ENCODE data around the gene MLH3. TPM values are rescaled to one million over a fixed set of nuclear protein-coding genes. Genes with fewer than 3 reads are reported as not detected.

MLH3 gene
- total RNA-seq, 1 experiment from 2014 or later: 23.0 TPM

DNA sequence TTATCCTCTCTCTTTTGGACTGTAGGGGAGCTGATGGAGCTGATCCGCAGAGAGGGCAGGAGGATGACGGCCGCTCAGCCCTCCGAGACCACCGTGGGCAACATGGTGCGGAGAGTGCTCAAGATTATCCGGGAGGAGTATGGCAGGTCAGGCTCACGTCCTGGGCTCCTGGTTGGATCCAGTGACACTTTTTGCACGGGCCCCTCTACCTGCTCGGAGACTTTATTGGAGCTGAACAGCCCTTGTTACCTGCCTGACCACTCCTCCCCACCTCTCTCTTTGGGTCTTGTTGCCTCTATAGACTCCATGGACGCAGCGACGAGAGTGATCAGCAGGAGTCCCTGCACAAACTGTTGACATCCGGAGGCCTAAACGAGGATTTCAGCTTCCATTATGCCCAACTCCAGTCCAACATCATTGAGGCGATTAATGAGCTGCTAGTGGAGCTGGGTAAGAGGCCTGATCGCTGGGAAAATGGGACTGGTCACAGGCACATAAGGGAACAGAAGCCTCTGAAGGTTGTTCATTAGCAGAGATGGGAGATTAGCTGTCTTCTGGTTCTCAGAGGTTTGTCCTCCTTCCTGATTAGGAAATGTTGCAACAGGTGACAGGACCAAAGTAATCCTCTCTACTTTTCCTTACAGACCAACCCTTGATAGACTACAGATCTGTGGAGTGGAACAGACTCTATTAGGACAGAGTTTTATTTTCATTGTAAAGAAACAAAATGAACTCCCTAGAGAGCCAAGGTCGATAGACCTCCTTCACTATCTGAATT lies 47.8 kb downstream of the MLH3 start:
- Histone ChIP-seq H3K79me2 (ENCODE audit: insufficient read depth, low read length) (peaks cover 6% of the 10 kb centered on the region; the same call in 1 of the 2 replicates), H4K20me1 (ENCODE audit: control insufficient read depth, insufficient read depth, insufficient read length) (no peaks in the 10 kb centered on the region), H2AK5ac (ENCODE audit: insufficient read length, low read length) (no peak overlapping the region), H4K8ac (replicated peaks; ENCODE audit: insufficient read length, low read depth, low read length) (no peak overlapping the region), H2BK20ac (ENCODE audit: low read depth, low read length, poor library complexity, severe bottlenecking) (no peak overlapping the region), H3K18ac (ENCODE audit: insufficient read length, low read depth, low read length) (no peak overlapping the region), H3K14ac (ENCODE audit: insufficient read depth, low read length) (peak overlapping the region; percentile 67), H3K56ac (ENCODE audit: insufficient read length, low read depth, low read length) (no peak overlapping the region), H3K9ac (ENCODE audit: extremely low read depth, insufficient read length, low read length) (peak overlapping the region; percentile 88), H3K9me3 (ENCODE audit: control insufficient read depth, low read depth, low read length) (no peaks in the 10 kb centered on the region), H3T11ph (ENCODE audit: low read length) (no peak overlapping the region), H3K4ac (ENCODE audit: low read depth, low read length) (no peak overlapping the region), H3K4me2 (ENCODE audit: insufficient read depth, insufficient read length, low read length) (peak overlapping the region; percentile 100), H4K5ac (ENCODE audit: insufficient read length, low read depth, low read length) (no peak overlapping the region), H2BK12ac (ENCODE audit: insufficient read length, low read depth, low read length) (no peak overlapping the region), H2BK5ac (ENCODE audit: insufficient read length, low read length) (no peak overlapping the region), H2BK15ac (ENCODE audit: low read depth, low read length) (no peak overlapping the region), H3K27me3 (ENCODE audit: insufficient read depth, low read length) (no peaks in the 10 kb centered on the region), H3K23ac (ENCODE audit: insufficient read length, low read depth, low read length) (no peak overlapping the region), H2AFZ (ENCODE audit: low read length) (no peak overlapping the region), H3K23me2 (ENCODE audit: insufficient read length, low read depth, low read length, poor library complexity, severe bottlenecking) (peaks cover 12% of the 10 kb centered on the region), H4K91ac (ENCODE audit: insufficient read length, low read depth, low read length) (no peak overlapping the region), H3K27ac (ENCODE audit: insufficient read length, low read depth, low read length) (no peak overlapping the region), H3K79me1 (ENCODE audit: insufficient read depth, low read depth, low read length, poor library complexity, severe bottlenecking) (peaks cover 7% of the 10 kb centered on the region), H2BK120ac (ENCODE audit: low read depth, low read length, poor library complexity, severe bottlenecking) (no peak overlapping the region), H3K4me1 (ENCODE audit: insufficient read depth, low read length) (peaks cover 5% of the 10 kb centered on the region; the same call in 1 of the 2 replicates)
- H3K4me1 Mint-ChIP-seq: peaks cover 12 to 15% of the 10 kb centered on the region in 2 experiments
- peaks cover 3 to 4% of the 10 kb centered on the region in 2 experiments; a peak in 1 of 5 replicates for H3K9me3 Mint-ChIP-seq
- TF ChIP-seq, protein P1, sequence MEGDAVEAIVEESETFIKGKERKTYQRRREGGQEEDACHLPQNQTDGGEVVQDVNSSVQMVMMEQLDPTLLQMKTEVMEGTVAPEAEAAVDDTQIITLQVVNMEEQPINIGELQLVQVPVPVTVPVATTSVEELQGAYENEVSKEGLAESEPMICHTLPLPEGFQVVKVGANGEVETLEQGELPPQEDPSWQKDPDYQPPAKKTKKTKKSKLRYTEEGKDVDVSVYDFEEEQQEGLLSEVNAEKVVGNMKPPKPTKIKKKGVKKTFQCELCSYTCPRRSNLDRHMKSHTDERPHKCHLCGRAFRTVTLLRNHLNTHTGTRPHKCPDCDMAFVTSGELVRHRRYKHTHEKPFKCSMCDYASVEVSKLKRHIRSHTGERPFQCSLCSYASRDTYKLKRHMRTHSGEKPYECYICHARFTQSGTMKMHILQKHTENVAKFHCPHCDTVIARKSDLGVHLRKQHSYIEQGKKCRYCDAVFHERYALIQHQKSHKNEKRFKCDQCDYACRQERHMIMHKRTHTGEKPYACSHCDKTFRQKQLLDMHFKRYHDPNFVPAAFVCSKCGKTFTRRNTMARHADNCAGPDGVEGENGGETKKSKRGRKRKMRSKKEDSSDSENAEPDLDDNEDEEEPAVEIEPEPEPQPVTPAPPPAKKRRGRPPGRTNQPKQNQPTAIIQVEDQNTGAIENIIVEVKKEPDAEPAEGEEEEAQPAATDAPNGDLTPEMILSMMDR (conservative IDR thresholded peaks at IDR 0.05): no peak
- no peak for DNase-seq
- peak overlapping the region in 2 of 3 experiments; percentile 34 to 84; a peak in 3 of 7 replicates for H3K27ac Mint-ChIP-seq
- H3K36me3 Mint-ChIP-seq (ENCODE audit: insufficient read depth in 1 of 3, low read depth in 3 of 3): peaks cover 2 to 48% (median 38%) of the 10 kb centered on the region in 3 experiments; a peak in 6 of 7 replicates
- no CpG with 5 or more reads among the region's 18 CpGs for WGBS (ENCODE audit: extremely low coverage, insufficient read length, low lambda C conversion rate)
- H3K4me3 Mint-ChIP-seq: peak overlapping the region; percentile 98
- H3K27me3 Mint-ChIP-seq (ENCODE audit: low read depth): no peaks in the 10 kb centered on the region

All from H9 (cell line).